HG03575 (cell line): ENCODE measurements around the gene MSN.

Source experiments
- ATAC-seq: cut with Tn5 transposase; IDR thresholded peaks from one replicate; pipeline ENCODE4 v1.9.1; 2021; ENCODE audit not compliant: unreplicated experiment, insufficient number of reproducible peaks, low FRiP score; ENCODE audit errors: extremely low read depth

Gene MSN

DNA sequence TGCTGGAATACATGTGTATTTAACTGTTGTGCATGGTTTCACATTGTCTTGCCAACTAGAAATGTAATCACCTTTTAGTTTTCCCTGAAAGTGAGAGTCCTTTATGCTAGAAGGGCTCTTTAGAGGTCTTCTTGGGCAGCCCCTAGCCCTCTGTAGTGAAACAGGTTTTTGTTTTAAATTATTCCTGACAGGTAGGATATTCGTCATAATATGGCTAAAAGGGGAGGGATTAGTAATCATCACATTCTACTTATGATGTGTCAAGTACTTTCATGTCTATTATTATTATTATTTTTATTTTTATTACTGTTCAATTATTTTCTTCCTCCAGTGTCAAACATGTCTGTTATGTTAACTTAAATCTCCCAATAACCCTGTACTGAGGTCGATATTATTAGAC lies 35.5 kb downstream of the MSN start:
- no peak for ATAC-seq

DNA sequence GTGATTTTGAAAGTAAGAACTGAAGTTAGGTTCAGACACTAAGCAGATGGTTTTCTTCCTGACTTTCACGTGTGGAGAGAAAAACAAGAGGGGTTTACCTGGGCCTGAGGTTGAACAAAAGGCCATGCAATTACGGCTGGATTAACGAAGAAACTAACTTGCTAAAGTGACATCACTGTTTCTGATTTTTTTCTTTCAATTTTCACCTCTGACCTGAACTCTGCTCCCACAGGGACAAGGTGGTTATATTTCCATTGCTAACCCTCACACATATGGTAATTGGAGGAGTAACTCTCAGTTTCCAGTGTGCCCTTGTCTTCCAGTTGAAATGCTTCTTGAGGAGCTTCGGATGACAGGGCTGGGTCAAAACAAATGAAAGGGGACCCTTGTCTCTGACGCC lies 38.0 kb downstream of the MSN start:
- ATAC-seq, result no peak

DNA sequence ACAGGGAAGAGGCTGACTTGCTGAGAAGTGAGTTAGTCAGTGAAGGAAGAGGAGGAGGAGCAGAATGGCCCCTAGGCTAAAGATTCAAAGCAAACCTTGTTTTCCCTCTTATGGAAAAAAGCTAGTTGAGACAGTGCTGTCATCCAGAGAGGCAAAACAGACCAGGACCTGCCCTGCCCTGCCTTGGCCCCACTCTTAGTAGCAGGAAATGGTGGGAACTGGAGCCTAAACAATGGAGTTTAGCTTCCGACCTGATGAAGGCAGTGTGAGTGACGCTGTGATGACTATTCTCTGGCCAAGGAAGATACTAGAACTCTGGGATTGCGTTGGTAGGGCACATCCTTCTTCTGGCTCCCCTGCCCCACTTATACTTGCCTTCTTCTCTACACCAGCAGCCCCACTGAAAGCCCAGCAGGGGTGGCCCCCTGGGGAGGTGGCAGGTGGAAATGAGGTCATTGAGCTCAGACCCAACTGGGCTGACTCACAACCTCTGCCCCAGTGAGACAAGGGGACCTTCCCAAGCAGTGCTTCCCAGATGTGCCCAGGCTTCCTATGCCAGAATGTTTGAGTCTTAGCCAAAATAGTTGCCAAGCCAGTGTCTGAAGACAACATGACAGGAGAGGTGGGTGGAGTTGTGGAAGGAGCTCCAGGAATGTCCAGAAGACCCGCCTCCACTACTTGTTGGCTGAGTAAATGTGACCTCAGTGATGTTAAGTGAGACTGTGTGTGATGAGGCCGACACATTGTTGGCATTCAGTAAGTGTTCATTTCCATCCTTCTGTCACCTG lies 38.8 kb downstream of the MSN start:
- ATAC-seq, result no peak

DNA sequence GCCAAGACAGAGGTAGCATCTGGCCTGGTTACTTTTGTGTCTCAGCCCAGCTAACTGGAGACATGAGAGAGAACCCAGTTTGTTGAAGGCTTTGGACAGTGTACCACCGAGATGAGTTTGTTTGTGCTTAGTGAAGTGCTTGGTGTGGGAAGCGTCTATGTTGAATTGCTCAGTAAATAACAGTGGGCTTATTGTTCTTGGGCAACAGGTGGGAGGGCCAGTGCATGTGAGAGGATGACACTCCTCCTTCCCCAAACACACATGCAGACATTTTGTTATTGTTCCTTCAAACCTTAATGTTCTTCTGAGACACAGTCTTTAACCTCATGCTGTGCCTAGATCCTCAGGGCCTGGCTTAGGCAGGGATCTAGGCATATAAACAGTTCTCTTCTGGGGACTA lies 39.7 kb downstream of the MSN start:
- ATAC-seq, result no peak

DNA sequence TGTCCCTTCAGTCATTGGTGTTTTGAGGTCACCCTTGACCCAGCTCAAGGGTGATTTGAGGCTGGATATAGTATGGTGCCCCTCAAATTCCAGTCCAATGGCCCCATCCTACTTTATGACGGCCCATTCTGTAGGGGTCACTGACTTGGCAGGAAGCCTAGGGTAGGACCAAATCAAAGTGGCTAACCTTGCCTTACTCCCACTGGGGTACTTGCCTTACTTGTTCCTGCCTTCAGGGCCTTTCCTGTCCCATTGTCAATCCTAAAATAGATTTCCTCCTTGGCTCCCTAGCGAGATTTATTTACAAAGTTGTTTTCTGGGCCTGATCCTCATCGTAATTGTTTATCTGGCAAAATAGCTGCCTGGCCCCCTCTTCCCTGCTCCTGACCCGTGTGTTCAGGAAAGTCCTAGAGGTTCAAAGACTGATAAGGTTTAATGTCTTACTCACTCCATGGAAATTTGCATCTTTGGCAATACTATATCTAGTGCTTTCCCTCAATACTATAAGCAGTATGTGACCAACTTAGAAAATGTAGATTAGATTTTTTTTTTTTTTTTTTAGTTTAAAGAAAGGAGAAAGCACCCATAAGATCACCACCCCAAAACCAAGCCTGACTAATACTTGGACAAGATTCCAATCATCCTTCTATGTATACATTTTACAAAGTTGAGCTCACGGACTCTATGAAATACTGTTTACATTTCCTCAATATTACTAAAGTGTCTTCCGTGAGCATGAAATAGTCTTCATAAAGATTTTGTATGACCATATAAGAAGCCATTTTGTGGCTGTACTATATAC lies 44.8 kb downstream of the MSN start:
- ATAC-seq, result no peak

DNA sequence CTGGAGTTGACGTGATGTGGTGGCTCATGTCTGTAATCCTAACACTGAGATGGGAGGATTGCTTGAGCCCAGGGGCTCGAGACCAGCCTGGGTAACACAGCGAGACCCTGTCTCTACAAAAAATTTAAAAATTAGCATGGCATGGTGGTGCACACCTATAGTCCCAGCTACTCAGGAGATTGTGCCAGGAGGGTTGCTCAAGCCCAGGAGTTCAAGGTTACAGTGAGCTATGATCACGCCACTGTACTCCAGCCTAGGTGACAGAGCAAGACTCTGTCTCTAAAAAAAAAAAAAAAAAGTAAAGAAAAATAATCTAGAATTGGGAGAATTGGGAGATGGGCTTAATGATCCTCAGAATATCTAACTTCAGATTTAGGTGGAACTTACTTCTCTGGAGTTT lies 51.1 kb downstream of the MSN start:
- no peak for ATAC-seq

DNA sequence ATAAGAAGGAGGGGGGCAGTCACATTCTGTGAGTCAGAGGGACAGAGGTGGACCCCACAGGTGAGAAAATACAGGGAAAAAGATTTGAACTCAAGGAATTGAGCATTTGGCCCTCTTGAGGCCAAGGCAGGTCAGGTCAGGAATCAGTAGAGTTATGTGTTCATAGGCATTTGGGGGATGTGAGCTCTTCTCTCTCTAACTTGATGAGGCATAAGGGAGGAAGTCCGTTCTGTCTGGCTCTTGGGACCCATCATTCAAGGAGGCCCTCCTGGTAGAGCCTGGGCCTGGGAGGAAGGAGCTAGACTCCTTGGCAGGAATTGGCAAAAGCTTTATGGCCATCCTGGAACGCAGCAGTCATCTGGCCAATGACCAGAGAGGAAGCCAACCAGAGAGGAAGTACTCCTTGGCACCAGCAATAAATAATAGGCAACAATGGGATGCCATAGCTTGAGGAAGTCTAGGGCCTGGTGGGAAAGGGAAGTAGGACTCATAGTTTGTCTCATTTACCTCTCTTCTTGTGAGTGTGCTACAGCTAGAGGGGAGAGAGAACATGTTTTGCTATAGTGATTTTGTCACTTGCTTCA lies 53.0 kb downstream of the MSN start:
- ATAC-seq, result no peak

DNA sequence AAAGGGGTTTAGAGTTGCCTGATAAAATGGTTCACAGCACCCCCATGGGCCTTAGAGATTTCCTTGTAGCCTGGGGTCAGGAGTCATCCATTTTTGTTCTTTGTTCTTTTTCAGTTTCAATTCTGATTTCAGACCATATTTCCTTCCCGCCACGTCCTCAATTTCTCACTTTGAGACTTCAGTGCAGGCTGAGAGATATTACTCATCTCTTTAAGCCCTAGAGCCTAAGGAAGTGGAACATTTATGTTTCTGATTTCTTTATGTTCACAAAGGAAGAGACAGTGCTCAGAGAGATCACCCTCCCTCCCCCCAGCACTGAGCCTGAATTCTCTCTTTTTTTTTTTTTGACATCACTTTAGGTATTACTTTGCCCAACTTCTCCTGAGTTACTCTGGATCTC lies 56.3 kb downstream of the MSN start:
- peak; percentile 69 for ATAC-seq

DNA sequence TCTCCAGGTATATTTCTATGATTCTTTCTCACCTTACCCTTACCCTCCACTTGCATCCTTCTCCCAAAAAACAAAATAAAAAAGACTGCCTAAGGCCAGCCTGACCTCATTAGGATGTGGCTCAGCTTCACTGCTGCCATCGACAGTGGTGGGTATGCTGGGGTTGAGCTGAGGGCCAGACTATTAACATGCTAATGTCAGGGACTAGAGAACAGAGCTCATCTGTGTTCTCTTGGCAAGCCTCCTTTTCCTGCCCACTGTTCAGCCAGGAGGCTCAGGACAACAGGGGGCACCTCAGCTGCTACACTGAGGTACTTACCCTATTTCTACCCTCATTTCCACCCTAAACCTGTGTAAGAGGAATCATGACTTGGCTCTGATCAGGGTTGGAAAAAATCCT lies 59.3 kb downstream of the MSN start:
- no peak for ATAC-seq

DNA sequence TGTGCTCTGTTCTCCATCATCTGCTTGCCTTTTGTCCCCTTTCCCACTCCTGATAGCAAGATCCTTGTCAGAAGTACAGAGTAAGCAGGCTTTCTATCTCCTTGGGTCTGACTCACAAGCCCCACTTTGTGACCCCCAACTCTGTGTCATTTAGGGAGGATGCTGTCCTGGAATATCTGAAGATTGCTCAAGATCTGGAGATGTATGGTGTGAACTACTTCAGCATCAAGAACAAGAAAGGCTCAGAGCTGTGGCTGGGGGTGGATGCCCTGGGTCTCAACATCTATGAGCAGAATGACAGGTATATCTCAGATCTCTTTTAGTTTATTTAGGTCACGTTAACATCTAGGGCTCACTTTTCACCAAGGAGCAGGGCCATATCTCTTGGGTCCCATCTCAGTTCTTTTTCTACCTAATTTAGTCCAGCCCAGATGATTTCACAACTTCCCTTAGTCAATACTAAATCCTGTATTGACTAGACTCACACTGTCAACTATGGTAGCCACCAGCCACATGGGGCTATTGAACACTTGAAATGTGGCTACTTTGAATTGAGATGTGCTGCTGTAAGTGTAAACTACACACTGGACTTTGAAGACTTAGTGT lies 64.3 kb downstream of the MSN start:
- no peak for ATAC-seq

DNA sequence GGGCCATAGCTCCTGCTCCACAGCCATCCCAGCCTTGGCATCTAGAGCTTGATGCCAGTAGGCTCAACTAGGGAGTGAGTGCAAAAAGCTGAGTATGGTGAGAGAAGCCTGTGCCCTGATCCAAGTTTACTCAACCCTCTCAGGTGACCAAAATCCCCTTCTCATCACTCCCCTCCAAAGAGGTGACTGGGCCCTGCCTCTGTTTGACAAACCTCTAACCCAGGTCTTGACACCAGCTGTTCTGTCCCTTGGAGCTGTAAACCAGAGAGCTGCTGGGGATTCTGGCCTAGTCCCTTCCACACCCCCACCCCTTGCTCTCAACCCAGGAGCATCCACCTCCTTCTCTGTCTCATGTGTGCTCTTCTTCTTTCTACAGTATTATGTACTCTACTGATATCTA lies 73.5 kb downstream of the MSN start:
- ATAC-seq, result no peak

DNA sequence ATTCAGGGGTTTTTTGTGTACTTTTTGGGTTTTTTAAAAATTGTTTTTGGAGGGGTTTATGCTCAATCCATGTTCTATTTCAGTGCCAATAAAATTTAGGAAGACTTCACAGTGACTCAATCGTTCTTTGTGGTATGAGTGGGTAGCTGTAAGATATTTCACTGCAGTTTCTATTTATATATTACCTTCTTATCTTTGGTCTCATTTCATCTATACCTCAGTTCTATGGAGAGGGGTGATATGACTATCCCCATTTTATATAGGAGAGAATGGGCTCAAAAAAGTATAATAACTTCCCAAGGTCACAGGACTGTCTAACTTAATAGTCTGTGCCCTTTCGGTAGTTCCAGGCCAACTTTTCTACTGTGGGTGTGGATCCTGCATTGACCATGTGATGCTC lies 74.4 kb downstream of the MSN start:
- ATAC-seq, result no peak

DNA sequence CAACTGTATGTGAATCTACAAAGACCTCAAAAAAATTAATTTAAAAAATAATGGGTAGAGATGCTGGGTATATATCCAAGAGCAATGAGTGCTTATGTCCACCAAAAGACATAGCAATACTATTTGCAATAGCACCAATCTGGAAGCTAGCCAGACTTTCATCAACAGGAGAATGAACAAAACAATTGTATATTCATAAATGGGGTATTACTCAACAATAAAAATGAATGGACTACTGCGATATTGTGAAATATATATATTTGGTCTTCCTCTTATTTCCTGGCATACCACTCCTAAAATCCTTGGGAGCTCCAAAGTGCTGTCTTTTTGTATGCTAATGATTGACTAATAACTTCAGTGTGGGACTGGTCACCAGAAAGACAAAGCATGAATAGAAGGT lies 77.5 kb downstream of the MSN start:
- no peak for ATAC-seq

DNA sequence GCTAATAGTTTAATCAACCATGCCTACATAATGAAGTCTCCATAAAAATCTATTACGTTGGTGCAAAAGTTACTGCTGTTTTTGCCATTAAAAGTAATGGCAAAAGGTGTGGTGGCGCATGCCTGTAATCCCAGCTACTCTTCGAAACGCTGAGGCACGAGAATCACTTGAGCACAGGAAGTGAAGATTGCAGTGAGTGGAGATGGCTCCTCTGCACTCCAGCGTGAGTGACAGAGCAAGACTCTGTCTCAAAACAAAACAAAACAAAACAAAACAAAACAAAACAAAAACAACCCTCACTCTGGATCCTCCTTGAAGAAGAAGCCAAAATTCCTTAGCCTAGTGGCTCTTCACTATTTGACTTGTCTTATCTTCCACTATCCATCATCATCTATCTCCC lies 78.0 kb downstream of the MSN start:
- no peak for ATAC-seq

DNA sequence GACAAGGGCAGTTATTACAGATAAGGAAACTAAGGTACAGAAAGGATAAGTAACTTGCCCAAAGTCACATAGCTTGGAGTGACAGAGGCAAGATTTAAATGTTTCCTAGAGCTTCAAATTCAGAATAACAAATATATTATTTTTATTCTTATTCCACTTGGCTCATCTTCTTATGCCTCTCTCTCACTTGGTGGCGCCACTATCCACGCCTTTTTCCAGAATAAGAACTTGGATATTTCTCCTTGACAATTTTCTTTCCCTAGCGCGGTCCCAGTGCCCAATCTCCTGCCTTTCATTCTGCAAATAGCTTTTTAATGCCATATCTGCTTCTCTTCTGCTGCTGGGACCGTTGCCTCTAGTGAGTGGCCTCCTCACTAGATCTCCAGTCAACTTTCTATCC lies 78.5 kb downstream of the MSN start:
- ATAC-seq, result no peak

DNA sequence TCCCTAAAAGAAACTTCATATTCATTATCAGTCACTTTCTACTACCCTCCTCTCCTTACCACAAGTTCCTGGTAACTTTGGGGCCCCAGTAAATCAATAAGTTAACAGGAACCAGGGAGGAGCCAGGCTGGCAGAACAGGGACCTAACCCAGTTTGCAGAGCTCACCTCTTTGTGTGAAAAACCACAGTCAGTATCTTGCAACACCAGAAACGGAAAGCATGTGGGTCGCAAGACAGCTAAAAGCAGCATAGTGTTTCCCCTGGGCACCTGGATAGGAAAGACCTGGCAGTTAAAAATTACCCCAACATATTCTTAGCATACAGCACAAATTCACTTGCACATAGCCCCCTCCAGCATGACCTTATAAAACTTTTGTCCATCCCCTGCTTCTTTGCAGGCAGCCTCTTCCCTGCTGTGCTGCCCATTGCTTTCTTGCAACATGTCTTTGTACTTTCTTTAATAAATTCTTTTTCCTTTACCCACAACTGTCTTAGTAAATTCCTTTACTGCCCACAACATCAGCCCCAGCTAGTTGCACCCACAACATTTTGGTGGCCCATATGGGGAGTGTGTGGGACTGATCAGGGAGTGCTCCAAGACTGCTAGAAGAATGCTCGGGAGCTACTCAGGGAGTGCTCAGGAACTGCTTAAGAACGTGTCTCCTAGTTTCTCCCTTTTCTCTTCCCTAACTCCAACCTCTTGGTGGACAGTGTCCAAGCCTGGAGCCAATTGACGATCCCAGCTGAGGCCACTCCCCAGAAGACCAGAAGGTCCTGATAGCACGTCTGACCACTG lies 83.4 kb downstream of the MSN start:
- ATAC-seq, result no peak

DNA sequence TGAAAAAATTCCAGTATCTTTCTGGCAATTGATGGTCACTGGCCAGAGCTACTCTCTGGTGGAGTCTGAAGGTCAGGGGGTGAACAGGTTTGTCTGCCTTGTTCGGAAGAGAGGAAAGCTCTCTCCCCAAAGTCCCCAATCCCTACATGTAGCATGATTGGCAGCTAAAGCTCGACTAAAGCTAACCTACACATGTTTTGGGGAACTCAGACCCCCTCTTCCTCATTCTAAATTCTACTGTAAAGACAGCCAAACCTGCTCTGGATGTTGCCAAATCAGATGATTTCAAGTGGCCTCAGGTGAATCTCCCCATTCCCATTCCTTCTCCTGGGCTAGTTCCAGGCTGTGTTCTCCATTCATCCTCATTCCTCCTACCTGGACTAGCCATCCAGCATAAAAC lies 84.1 kb downstream of the MSN start:
- ATAC-seq, result no peak

DNA sequence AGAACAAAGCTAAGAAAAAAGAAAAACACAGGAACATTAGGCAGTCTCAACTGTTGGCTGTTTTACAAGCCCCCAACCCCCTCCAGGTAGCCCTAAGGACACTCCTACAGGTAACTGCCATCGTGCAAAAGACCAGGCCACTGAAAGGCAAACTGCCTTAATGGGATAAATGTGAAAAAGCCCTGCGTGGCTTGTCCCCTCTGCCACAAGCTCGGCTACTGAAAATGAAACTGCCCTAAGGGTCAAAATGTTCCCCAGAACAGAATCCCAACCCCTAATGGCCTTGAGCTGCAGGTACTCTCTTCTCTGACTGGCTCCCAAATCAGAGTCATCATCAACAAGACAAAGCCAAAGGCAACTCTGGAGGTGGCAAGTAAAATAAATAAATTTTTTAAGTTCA lies 84.8 kb downstream of the MSN start:
- ATAC-seq, result no peak

DNA sequence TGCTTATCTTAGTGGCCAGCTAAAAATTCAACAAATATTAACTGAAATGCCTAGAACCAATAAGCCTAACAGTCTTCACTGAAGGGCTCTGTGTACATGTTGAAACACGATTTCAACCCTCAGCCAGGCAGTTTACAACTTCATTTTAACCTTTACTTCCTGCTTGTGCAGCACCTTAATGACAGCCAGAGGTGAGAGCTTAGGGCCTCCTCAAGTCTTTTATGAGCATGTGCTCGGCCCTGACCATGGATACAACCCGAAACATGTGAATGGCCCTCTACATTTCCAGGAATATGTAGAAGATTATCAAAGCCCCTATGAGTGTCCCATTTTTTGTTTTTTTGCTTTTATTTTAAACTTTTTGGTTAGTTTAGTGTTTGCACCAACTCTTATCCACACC lies 88.3 kb downstream of the MSN start:
- no peak for ATAC-seq
